HPDE6-E6E7 (cell line): ENCODE measurements around the gene CDYL.

Source experiments
- DNase-seq: peaks from one replicate; pipeline ENCODE4 v3.0.0; 2011; ENCODE audit warnings: missing footprints; ENCODE audit errors: extremely low spot score

Gene CDYL

DNA sequence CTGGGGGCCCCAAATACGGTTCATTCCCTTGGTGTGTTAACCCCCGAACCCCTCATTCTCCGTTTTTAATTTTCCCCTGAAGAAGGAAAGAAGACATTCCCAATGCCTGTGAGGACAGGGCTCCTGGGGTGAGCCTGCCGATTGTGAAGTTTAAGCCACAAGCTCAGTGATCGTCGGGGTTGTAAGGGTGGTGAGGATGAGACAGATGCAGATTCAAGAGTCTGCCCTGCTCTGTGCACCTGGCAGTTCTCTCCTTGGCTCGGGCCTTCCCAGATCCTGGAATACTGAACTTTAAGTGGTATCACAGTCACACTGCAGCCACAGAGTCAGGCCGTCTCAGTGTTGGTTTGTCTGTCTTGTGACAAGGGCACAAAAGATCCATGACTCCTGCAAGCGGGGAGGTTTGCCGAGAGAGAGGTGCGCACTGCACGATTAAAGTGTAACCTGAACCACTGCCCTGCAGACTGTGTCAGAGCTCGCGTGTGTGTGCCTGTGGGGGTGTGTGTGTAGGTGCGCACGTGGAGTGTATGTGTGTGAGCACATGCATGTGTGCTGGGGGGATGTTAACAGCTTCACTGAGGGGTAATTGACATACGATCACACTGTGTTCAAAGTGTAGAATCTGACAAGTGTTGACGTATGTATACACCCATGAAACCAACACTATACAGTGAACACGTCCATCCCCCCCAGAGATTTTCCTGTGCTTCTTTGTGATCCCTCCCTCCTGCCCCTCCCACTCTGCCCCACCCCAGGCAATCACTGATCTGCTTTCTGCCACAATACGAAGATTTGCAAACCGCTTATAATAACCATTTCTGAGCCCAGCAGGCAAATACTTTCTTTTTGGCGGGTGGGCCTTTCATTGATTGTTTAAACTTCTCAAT, 188.7 kb downstream of the CDYL start:
- no peak for DNase-seq

DNA sequence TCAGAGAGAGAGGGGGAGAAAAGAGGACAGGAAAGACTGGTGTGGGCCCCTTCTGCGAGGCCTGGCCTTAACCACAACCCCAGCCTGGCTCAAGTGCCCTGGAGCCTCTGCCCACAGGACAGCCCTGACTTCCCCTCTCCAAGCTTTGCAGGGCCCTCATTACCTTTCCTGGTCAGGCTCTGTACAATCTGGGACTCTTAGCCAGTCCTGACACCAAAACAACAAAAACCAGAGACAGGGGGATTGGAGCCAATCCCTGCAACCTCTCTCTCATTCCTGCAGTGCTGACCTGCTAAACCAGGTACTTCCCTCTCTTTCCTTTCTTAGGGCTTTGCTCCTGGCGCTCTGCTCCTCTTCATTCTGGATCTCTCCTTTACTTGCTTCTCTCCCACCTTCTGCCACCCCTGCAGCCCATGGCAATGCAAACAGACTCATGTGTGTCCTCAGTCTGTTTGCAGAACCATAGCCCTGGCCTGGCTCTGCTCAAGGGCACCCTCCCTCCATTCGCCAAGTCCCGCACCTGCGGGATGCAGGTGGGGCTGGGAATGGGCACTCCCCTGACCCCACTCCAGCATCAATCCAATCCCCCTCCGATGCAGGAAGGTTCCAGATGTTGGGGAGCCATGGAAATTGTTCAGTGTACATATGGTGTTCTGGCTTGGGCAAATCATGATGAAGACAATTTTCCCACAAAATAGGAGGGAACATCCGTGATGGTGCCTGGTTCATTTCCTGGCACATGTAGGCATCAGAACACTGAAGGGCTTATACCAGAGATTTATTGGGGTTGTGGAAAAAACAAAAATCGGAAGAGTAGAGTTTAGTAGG, 189.6 kb downstream of the CDYL start:
- no peak for DNase-seq

DNA sequence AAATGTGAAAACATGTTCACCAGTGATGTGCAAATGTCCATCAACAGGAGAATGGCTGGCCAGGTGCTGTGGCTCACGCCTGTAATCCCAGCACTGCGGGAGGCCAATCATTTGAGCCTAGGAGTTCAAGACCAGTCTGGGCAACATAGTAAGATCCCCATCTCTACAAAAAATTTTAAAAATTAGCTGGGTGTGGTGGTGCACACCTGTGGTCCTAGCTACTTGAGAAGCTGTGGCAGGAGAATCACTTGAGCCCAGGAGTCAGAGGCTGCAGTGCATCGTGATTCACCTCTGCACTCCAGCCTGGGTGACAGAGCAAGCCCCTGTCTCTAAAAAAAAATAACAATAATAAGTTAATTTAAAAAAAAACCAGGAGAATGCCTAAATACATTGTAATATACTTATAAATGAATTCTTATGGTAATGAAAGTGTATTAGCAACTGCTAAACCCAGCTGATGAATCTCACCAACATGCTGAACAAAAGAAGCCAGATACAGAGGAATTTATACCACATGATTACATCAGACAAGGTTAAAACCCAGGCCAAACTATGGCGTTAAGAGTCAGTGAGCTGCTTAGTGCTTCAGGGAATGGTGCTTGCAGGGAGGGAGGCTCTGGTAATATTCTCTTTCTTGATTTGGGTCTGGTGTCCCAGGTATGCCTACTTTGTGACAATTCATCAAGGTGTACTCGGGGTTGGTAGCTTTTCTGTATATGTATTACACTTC, 191.3 kb downstream of the CDYL start:
- no peak for DNase-seq

- DNase-seq: no peak
These were observed 193.5 kb downstream of the CDYL start for GRCh38 chr6:4969609-4970285.

- DNase-seq: no peak
These were observed 194.7 kb downstream of the CDYL start for GRCh38 chr6:4970739-4971395.

DNA sequence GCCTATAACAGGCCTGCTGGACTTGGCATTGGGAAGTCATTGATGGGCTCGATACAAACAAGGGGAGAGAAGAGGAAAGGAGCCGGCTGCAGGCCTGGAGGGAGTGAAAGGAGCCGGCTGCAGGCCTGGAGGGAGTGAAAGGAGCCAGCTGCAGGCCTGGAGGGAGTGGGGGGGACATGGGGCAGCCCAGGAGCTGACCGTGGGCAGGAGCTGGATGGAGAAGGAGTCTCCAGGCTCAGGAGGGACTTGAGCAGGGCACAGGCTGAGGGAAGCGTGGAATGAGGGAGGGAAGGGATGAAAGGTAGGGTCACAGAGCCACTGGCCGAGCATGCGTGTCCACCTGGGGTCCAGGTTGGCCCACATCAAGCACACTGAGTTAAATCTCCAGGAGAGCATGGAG, 195.6 kb downstream of the CDYL start:
- DNase-seq: no peak

DNA sequence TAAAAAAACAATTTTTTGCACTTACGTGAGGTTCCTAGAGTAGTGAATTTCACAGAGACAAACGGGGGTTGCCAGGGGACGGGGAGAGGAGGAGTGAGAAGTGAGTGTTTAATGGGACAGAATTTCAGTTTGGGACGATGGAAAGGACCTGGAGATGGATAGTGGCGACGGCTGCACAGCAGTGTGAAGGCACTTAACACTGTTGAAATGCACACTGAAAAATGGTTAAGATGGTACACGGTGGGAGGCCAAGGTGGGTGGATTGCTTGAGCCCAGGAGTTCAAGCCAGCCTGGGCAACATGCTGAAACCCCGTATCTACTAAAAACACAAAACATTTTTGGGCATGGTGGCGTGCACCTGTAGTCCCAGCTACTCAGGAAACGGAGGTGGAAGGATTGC, 196.2 kb downstream of the CDYL start:
- no peak for DNase-seq

- DNase-seq: no peak
These were observed 197.2 kb downstream of the CDYL start for GRCh38 chr6:4973415-4973814.

DNA sequence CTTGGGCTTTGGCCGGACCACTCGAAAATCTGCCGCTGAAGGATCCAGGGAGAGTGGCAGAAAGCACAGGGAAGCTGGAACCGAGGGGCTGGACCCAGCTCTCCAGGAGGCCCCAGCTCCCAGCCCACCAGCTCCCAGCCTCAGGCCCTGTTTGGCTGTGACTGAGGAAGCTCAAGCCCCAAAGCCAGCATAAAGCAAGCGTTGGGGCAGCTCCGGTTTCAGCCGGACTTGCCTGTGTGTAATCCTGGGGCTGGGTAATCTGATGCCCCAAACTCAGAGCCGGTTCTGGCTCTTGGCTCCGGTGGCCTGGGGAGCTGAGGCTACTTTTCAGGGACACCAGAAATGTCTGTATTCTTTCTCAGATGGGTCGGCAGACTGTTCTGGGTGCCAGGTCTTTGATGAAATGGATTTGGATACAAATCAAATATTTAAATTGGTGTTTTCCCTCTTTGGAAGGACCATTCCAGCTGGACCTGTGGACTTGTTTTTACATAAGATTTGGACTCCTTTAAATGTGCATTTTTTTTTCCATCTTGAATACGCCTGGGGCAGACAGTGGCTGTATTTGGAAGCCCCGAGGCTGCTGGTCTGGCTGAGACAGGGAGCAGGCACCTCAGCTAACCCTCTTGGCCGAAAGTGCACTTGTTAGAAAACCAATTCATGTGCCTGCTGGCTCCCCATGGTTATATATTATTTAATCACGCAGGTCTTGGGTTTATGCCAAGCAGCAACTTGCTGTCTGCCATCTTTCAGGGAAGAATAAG, 198.0 kb downstream of the CDYL start:
- DNase-seq: no peak

DNA sequence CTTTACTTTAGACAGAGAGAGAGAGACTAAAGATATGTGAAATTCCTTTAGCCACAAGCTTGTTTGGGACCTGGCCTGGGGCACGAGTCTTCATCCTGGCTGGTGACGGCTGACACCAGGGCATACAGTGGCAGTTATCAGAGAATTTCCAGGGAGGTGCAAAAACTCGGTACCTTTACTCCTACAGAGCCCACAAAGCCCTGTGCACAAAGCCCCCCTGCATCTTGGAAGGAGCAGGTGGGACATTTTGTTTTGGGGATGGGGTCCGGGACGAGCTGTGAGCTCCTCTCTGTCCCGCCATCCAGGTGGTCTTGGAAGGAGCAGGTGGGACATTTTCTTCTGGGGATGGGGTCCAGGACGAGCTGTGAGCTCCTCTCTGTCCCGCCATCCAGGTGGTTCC, 198.8 kb downstream of the CDYL start:
- DNase-seq: no peak

DNA sequence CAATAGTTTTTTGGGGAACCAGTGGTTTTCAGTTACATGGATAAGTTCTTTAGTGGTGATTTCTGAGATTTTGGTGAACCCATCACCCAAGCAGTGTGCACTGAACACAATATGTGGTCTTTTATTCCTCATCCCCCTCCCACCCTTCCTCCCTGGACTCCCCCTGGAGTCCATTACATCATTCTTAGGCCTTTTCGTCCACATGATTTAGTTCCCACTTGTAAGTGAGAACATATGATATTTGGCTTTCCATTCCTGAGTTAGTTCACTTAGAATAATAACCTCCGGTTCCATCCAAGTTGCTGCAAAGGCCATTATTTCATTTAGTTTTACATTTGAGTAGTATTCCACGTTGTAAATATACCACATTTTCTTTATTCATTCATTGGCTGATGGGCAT, 199.3 kb downstream of the CDYL start:
- DNase-seq: no peak

DNA sequence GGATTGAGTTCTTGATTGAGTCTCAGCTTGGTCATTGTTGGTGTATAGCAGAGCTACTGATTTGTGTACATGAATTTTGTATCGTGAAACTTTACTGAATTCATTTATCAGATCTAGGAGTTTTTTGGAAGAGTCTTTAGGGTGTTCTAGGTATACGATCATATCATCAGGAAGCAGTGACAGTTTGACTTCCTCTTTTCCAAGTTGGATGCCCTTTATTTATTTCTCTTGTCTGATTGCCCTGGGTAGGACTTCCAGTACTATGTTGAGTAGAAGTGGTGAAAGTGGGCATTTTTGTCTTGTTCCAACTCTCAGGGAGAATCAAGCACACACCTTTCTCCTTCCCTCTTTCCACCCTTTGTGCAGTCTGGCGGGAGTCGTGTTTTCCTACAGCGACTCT, 201.3 kb downstream of the CDYL start:
- no peak for DNase-seq

DNA sequence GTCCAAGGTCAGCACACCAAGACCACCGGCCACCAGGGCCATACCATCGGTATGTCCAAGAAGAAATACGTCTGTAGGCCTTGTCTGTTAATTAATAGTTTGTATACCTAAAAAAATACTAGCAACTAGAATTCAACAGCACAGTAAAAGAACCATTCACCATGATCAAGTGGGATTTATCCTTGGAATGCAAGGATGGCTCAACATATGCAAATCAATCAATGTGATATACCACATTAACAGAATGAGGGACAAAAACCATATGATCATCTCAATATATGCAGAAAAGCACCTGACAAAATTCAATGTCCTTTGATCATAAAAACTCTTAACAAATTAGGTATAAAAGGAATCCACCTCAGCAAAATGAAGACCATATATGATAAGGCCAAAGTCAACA, 203.2 kb downstream of the CDYL start:
- DNase-seq: no peak

DNA sequence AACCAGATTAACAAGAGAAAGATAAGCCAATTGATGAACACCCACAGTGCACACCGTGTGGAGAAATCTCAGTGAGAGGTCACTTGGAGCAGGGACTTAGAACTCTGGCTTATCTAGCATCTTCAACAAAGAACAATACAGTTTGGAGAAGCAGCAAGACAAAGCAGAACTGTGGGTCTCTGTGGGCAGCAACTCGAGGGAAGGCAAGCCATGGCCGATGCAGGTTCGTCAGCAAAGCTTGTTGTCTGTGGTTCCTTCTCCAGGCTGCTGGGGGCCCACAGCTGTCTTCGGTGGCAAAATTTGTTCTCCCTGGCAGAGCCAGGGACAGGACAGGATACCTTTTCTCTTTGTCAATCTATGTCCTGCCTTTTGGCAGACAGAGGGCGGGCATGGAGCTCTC, 205.6 kb downstream of the CDYL start:
- no peak for DNase-seq

- no peak for DNase-seq
These were observed 207.1 kb downstream of the CDYL start for GRCh38 chr6:4983322-4983721.

- DNase-seq: no peak
These were observed 210.8 kb downstream of the CDYL start for GRCh38 chr6:4986999-4987398.

GRCh38 chr6:4987432-4987831, 211.2 kb downstream of the CDYL start:
- DNase-seq: no peak

- no peak for DNase-seq
These were observed 218.5 kb downstream of the CDYL start for GRCh38 chr6:4994741-4995140.

- no peak for DNase-seq
These were observed 221.7 kb downstream of the CDYL start for GRCh38 chr6:4997862-4998261.

DNA sequence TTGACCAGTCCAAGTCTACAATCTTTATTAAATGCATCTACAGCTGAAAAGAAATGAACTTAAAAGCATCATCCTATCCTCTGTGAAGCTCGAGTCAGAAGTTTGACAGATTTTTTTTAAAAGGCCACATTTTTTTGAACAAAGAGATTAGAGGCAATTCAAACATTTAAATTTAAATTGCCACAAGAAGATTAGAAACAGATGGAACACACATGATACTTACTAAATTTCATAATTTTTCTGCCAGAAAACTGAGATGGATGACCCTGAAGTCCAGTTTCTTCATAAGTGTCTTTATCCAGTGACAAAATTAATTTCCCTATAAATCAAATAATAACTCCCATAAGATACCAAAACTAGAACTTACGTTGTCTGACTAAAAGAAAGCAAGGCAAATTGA, 223.4 kb downstream of the CDYL start:
- DNase-seq: no peak
